ENCODE data around the gene NDUFAF3.
"Not testable (repeated sequence)": the region's sequence is repeated elsewhere in the genome, so short reads cannot be mapped to it uniquely, and the experiment has no call there.

NDUFAF3 gene

DNA sequence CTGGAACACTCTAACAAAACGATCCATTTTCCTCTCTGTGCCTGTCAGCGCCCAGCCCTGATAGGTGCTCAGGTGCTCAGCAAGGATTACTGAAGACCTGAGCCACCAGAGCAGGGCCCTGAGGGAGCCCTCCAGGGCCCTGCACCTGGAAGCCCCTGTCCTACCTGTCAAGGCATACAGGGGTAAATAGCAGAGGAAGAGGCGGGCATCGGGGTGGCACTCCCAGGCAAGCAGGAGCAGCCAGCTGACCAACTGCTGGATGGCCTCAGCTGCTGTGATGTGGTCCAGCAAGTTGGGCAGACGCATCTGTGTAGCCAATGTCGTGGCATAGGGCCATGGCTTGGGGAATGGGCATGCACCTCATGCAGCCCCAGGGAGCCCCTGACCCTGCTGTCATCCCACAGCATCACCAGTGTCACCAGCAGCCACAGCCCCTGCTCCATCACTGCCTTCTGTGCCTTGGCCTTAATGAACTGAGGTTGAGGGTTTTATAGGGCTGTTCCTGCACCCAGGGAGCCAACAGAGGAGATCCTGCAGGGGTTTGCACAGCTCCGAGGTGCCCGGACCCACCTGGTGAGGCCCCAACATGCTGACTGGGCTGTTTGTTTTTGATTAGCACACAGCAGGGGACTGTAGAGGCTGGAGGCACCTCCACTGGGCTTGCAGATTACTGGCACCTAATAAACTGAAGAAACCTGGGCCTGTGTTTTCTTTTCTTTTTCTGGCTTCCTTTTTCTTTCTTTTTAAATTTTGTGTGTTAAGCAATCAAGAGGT is 22.6 kb upstream of the NDUFAF3 start:
- DNase-seq (ENCODE audit: low read depth, low spot score) = no peak

DNA sequence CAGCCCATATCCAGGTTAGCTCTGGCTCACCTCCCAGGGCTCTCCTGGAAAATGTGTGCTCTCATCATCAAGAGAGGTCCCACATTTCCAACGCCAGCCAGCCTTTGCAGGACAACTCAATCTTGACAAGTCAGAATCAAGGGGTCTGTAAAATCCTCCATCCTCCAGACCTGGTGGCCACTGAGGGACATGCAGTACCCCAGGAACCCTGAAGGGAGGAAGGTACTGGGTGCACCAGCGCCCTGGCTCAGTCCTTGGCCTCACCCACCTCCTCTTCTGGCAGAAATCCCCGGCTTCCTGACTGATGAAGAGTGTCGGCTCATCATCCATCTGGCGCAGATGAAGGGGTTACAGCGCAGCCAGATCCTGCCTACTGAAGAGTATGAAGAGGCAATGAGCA is 20.8 kb upstream of the NDUFAF3 start:
- no peak for DNase-seq (ENCODE audit: low read depth, low spot score)

DNA sequence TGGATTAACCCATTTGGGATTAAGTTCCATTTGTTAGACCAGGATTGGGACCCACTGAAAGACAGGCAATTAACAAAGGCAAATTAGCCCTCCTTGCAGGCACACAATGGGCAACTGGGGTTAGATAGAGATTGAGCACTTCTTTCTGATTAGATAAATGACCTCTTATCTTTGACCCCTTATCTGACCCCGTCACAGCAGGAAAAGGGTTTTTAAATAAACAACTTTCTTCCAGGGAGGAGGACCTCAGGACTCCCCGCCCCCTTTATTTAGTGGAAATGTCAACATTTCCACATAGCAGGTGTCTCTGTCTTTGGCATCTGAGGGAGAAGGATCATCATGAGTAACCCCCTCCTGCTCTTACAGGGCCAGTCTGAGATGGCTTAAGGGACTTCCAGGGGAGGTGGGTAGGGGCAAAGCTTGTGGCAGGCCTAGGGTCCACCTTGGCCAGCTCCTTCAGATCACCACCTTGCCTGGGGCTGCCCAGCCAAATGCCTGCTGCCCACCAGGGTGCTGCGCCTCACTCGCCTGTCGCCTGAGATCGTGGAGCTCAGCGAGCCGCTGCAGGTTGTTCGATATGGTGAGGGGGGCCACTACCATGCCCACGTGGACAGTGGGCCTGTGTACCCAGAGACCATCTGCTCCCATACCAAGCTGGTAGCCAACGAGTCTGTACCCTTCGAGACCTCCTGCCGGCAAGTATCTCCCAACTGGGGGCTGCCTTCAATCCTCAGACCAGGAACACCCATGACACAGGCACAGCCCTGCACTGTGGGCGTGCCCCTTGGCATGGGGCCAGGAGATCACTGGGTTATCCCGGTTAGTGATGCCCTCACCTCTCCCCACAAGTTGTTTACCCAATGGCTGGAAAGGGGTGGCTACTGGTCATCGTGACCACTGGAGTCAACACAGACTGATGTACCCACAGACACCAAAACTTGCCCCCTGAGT is 17.3 kb upstream of the NDUFAF3 start:
- DNase-seq (ENCODE audit: low read depth, low spot score) = no peak

DNA sequence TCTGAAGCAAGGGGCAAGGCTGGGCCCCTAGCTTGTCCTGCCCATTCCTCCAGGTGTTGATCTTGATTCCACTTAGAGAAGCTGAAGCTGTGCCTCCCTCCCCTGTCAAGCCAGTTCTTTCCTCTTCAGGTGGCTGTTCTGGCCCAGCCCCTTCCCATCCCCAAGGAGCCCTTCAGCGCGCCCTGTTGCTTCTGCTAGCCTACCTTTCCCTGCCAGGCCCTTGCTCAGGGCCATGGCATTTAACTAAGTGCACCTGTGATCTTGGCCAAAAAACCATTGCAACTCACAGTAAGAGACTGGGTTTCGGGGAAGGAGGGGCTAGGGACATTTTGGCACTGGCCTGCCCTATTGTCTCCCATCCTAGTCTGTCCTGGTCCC is 16.6 kb upstream of the NDUFAF3 start:
- DNase-seq (ENCODE audit: low read depth, low spot score) = no peak

DNA sequence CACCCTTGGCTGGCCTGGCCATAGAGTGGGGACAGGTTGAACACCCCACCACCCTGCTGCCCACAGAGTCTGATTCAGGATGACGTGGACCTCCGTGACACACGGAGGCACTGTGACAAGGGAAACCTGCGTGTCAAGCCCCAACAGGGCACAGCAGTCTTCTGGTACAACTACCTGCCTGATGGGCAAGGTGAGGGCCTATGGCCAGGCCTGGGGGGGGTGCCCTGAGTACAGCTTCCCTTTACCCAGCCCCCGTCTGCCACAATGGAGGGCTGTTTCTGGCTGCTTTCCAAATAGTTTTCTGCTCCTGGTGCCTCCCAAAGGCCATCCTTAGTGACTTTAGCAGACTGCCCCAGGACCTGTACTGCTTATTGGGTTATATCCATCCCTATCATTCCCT is 15.9 kb upstream of the NDUFAF3 start:
- DNase-seq (ENCODE audit: low read depth, low spot score) = no peak

DNA sequence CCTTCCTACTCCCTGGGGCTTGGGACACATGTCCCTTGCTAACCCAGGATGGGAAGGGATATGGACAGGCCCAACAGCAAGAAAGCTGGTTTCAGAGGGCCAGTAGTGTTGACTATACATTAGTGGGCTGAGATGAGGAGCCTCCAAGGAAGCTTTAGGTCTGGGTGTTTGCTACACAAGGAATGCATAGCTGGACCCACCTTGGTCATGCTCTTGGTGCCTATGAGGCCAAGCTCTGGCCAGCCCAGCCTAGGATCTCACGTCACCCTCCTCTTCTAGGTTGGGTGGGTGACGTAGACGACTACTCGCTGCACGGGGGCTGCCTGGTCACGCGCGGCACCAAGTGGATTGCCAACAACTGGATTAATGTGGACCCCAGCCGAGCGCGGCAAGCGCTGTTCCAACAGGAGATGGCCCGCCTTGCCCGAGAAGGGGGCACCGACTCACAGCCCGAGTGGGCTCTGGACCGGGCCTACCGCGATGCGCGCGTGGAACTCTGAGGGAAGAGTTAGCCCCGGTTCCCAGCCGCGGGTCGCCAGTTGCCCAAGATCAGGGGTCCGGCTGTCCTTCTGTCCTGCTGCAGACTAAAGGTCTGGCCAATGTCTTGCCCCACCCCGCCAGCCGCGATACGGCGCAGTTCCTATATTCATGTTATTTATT is 15.4 kb upstream of the NDUFAF3 start:
- peak; percentile 71 for DNase-seq (ENCODE audit: low read depth, low spot score)

DNA sequence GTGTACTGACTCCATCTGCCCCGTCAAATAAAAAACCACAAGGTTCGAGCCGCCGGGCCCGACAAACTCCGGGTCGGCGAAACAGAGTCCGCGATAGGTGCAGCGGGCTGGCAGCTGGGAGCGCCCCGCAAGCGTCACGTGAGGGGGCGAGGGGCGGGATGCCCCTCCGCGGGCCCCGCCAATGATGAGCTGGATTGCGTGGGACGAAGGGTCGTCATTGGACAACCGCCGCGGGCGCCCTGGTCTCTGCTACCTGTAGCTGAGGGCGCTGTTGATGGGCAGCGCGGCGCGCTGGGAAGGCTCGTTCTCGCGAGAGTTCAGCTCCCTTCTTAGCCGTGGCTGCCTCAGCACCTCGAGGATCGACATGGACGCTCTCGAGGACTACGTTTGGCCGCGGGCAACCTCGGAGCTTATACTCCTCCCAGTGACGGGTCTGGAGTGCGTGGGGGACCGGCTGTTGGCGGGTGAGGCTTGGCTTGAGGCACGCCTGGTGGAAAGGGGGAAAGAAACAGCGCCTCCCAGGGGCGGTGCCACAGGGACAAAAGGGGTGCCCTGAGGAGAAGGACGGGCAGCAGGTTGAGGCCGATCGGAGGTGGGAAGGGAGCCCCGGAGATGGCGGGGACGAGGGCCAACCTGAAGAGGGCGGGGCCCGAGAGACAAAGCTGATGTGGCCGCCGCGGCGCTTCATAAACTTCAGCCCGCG is 14.7 kb upstream of the NDUFAF3 start, which contains the start of gene WDR6:
Gene WDR6, plus strand, starts transcription at position 324 of the 703 bp plus-strand sequence. Its CDS starts 41 bp downstream, at position 365.
- peak; percentile 99 for DNase-seq (ENCODE audit: low read depth, low spot score)

DNA sequence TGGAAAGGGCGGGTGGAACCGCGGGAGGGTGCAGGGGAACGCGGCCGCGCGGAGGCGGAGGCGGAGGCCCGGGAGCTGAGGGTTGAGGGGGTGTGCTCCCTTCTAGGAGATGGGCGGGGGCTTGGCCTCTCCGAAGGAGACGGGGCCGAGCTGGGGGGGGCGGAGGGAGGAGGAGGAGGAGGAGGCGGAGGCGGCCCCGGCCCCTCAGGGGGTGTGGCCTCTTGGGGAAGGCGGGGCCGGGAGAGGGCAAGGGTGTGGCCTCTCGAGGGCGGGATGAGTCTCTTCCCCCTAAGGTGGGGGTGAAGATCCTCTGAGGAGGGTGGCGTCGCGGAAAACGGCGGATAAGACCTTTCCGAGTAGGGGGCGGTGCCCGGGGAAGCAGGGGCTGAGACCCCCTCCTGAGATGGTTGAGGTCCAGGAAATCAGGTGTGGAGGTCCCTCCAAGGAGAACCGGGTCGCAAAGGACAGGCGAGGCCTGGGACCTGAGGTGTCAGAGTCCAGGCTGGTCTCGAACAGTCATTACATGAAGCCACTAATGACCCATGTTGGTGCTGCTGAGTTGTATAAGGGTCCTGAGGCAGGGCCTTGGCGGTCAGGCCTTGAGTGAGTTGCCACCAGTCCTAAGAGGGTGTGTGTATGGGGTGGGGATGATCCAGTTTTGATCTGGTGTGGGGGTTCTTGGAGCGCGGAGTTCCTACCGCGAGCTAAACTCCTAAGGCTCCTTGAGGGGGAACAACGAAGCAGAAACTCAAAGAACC is 14.0 kb upstream of the NDUFAF3 start:
- peak; percentile 94 for DNase-seq (ENCODE audit: low read depth, low spot score)

DNA sequence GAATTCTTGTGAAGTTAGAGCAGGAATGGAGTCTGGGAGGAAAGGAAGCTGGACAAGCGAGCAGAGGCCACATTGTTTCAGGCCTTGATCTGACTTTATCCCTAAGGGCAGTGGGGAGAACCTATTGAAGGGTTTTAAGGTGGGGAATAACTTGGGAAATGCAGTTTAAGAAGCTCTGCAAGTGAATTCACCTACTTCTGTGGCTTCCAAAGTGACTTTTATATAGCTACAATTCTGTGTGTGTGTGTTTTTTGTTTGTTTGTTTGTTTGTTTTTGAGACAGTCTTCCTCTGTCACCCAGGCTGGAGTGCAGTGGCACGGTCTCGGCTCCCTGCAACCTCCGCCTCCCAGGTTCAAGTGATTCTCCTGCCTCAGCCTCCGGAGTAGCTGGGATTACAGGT is 13.3 kb upstream of the NDUFAF3 start:
- not testable (repeated sequence) for DNase-seq (ENCODE audit: low read depth, low spot score)

DNA sequence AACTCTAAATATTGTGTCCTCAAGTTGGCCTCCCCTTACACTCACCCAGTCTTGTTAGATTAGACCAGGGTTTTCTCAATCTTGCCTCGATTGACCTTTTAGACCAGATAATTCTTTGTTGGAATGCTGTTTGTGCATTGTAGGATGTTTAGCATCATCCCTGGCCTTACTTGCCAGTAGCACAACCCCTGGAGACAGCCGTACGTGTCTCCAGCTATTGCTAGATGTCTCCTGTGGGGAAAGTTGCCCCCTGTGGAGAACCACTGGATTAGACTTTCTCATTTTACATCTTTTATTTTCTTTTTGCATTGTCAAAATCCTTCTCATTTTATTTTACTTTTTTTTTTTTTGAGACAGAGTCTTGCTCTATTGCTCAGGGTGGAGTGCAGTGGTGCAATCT is 12.5 kb upstream of the NDUFAF3 start:
- no peak for DNase-seq (ENCODE audit: low read depth, low spot score)

DNA sequence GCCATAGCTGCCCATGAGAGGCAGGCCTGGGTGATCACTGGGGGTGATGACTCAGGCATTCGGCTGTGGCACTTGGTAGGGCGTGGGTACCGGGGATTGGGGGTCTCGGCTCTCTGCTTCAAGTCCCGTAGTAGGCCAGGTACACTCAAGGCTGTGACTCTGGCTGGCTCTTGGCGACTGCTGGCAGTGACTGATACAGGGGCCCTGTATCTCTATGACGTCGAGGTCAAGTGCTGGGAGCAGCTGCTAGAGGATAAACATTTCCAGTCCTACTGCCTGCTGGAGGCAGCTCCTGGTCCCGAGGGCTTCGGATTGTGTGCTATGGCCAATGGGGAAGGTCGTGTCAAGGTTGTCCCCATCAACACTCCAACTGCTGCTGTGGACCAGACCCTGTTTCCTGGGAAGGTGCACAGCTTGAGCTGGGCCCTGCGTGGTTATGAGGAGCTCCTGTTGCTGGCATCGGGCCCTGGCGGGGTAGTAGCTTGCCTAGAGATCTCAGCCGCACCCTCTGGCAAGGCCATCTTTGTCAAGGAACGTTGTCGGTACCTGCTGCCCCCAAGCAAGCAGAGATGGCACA is 9.4 kb upstream of the NDUFAF3 start:
- no peak for DNase-seq (ENCODE audit: low read depth, low spot score)

DNA sequence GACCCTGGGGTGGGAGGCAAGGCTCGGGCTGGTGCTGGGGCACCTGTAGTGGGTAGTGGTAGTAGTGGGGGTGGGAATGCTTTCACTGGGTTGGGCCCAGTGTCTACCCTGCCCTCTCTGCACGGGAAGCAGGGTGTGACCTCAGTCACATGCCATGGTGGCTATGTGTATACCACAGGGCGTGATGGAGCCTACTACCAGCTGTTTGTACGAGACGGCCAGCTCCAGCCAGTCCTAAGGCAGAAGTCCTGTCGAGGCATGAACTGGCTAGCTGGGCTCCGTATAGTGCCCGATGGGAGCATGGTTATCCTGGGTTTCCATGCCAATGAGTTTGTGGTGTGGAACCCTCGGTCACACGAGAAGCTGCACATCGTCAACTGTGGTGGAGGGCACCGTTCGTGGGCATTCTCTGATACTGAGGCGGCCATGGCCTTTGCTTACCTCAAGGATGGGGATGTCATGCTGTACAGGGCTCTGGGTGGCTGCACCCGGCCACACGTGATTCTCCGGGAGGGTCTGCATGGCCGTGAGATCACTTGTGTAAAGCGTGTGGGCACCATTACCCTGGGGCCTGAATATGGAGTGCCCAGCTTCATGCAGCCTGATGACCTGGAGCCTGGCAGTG is 8.7 kb upstream of the NDUFAF3 start:
- DNase-seq (ENCODE audit: low read depth, low spot score) = no peak

DNA sequence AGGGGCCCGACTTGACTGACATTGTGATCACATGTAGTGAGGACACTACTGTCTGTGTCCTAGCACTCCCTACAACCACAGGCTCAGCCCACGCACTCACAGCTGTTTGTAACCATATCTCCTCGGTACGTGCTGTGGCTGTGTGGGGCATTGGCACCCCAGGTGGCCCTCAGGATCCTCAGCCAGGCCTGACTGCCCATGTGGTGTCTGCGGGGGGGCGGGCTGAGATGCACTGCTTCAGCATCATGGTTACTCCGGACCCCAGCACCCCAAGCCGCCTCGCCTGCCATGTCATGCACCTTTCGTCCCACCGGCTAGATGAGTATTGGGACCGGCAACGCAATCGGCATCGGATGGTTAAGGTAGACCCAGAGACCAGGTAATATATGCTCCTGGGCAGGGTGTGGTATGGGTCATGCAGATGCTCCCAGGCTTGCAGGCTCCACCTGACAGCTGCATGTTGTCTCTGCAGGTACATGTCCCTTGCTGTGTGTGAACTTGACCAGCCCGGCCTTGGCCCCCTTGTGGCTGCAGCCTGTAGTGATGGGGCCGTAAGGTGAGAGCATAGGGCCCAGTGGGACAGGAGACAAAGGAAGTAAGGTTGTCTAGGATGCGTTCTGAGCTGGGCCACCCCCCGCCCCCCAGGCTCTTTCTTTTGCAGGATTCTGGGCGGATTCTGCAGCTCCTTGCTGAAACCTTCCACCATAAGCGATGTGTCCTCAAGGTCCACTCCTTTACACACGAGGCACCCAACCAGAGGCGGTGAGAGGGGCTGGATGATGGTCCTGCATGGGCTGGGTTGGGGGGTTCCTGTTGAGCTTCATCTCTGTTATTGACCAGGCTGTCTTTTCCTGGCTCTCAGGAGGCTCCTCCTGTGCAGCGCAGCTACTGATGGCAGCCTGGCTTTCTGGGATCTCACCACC is 7.9 kb upstream of the NDUFAF3 start:
- peak; percentile 57 for DNase-seq (ENCODE audit: low read depth, low spot score)

DNA sequence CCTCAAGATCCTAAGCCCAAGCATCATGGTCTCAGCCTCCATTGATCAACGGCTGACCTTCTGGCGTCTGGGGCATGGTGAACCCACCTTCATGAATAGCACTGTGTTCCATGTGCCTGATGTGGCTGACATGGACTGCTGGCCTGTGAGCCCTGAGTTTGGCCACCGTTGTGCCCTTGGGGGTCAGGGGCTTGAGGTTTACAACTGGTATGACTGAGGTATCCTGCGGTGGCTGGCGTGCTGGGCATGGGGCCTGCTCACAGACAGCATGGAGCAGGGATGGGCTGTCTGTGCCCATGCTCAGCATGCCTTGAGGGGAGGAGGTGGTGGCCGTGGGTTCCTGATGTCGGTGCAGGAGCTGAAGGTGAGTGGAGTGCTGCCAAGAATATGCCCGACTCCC is 6.8 kb upstream of the NDUFAF3 start:
- no peak for DNase-seq (ENCODE audit: low read depth, low spot score)

DNA sequence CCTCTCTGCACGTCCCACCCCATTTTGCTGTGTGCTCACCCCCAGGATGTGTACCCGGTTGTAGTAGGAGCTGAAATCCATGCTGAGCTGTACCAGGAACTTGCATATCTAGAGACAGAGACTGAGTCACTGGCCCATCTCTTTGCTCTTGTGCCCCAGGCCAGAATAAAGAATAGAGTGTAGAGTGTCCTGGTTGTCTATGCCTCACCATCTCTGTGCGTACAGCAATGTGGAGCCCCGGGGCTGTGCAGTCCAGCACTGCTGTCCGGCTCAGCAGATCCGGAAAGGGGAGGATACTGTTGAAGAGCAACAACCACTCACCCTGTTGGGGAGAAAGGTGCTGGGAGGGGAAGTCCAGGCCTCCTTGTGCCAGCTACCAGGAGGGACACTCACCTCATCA is 6.2 kb upstream of the NDUFAF3 start:
- no peak for DNase-seq (ENCODE audit: low read depth, low spot score)

DNA sequence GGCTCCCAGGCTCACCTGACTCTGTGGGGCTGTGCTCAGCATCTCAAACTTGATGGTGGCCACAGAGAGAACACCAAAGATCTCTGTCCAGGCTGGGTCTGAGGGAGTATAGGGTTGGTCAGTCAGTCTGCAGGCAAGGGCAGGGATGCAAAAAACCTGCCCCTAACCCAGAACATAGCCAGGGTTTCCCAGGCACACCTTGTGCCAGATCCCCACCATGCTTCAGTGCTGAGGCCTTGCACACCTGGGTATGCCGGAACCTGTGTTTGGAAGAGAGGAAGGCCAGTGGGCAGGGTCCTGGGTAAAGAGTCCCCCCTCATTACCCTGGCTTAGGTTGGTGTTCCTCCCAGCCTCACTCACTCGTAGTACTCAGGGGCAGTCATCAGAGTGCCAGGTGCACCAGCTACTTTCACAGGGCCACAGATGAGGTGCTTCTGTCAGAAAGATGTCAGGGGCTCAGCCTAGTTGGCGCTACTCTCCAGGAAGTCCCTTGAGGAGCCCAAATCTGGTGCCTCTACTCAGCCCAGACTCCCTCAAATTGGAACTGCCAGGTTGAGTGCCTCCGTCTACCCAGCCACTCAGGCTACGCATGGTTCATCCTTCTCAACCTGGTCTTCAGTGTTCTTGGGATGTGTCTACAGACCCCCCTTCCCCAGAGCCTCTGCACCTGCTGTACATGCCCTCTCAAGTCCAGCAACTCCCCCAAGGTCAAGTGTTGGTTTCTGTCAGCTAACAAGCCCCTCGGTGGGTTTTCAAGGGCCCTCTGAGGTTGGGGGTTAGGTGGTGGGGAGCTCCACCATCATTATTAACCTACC is 5.3 kb upstream of the NDUFAF3 start:
- DNase-seq (ENCODE audit: low read depth, low spot score) = no peak

DNA sequence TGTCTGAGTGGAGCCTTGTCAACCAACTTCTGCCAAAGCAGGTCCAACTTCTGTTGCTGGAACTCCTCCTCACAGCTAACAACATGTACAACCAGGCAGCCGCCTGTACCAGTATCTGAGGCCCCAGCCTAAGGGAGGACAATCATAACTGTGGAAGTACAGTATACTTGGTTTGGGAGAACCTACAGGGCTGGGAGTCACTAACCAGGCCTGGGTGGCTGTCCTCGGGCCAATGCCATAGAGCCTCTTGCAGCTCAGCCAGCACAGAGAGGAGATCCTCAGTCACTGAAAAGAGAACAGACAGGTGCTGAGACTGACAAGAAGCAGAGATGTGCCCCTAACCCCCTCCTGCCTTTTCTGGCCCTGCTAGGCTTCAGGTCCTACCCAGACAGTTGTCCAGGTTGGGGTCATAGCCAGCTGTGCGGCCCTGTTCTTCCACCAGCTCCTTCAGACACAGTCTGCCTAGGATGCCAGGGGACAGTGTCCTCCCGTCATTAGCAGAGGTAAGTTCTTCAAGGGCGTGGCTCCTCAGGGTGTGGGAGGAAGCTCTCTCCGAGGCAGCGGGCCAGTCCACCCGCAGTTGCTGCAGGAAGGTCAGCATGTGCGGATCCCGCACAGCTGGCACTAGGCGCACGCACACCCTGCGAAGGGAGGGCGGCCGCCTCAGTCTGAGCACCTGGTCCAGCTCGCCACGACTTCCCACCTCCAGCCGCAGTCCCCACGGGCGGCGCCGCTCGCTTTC is 4.5 kb upstream of the NDUFAF3 start:
- no peak for DNase-seq (ENCODE audit: low read depth, low spot score)
